ENCODE data around the gene ASIC1. TPM values are rescaled to one million over a fixed set of nuclear protein-coding genes. Genes with fewer than 3 reads are reported as not detected.

The ASIC1 gene
- total RNA-seq, 1 donor from 2014 or later = not detected

Other genes starting within 250 kb of the ASIC1 start
- gene NCKAP5L, start 229.2 kb upstream of the ASIC1 start, total RNA-seq = 6.1 and 6.9 TPM in 2 replicates
- 2.0 TPM in 2 replicates for gene BCDIN3D, start 214.5 kb upstream of the ASIC1 start, total RNA-seq
- gene FAIM2, start 153.7 kb upstream of the ASIC1 start, total RNA-seq = not detected in 2 replicates
- gene AQP2, start 106.9 kb upstream of the ASIC1 start, total RNA-seq = not detected in 2 replicates
- gene AQP5, start 95.7 kb upstream of the ASIC1 start, total RNA-seq = not detected in 2 replicates
- not detected in 2 replicates for gene AQP6, start 84.6 kb upstream of the ASIC1 start, total RNA-seq
- gene RACGAP1, start 32.1 kb upstream of the ASIC1 start, total RNA-seq = 5.8 and 23.3 TPM in 2 replicates
- gene SMARCD1, start 27.7 kb downstream of the ASIC1 start, total RNA-seq = 41.6 and 41.9 TPM in 2 replicates
- under 0.01 TPM in 1 of 2 replicates, not detected in the other for gene GPD1, start 46.4 kb downstream of the ASIC1 start, total RNA-seq
- 50.6 and 72.4 TPM in 2 replicates for gene COX14, start 54.6 kb downstream of the ASIC1 start, total RNA-seq
- gene CERS5, start 109.8 kb downstream of the ASIC1 start, total RNA-seq = 28.8 and 33.9 TPM in 2 replicates
- gene LIMA1, start 225.9 kb downstream of the ASIC1 start, total RNA-seq = 20.2 and 22.7 TPM in 2 replicates

Data from lung microvascular endothelial cell (primary cell).